Heart left ventricle (tissue), 16 donors: Measurements from ENCODE around the gene SP140. TPM values are rescaled to one million over a fixed set of nuclear protein-coding genes. Genes with fewer than 3 reads are reported as not detected.

Source experiments
- ATAC-seq, 4 donors: fragments of 200-7000 bp; cut with Tn5 transposase; one replicate each; pipeline ENCODE4 v1.9.1; 2020 to 2022; ENCODE audit warnings: moderate library complexity in 4 of 4, mild to moderate bottlenecking in 3 of 4, moderate number of reproducible peaks in 1 of 4
- DNase-seq, 5 donors: peaks; one replicate each; pipeline ENCODE4 v3.0.0-alpha.2; 2020
- H3K27ac ChIP-seq, 12 donors: fragments of 200-600 bp; sonication (generic) in 4 of 12; one replicate each; pipeline versions ENCODE4 v1.5.0 to v1.8.0; 2016 to 2022; ENCODE audit warnings: mild to moderate bottlenecking in 2 of 12
- H3K27me3 ChIP-seq, 9 donors: fragments of 200-600 bp; sonication (generic) in 2 of 9; one replicate each; pipeline versions ENCODE4 v1.5.1 to v1.8.0; 2016 to 2022; ENCODE audit warnings: mild to moderate bottlenecking in 3 of 9
- H3K36me3 ChIP-seq, 9 donors: fragments of 200-600 bp; sonication (generic) in 2 of 9; one replicate each; pipeline versions ENCODE4 v1.5.0 to v1.8.0; 2018 to 2022; ENCODE audit warnings: mild to moderate bottlenecking in 2 of 9
- H3K4me1 ChIP-seq, 12 donors: fragments of 200-600 bp; sonication (generic) in 4 of 12; one replicate each; pipeline versions ENCODE4 v1.5.0 to v1.8.0; 2016 to 2022; ENCODE audit warnings: mild to moderate bottlenecking in 3 of 12
- H3K4me3 ChIP-seq, 12 donors: fragments of 200-600 bp; sonication (generic) in 4 of 12; one replicate each; pipeline versions ENCODE4 v1.5.0 to v1.8.0; 2017 to 2022; ENCODE audit warnings: mild to moderate bottlenecking in 9 of 12, moderate library complexity in 4 of 12
- H3K9me3 ChIP-seq, 12 donors: fragments of 200-600 bp; sonication (generic) in 4 of 12; one replicate each; pipeline versions ENCODE4 v1.5.0 to v1.8.0; 2016 to 2022; ENCODE audit warnings: mild to moderate bottlenecking in 1 of 12
- POLR2A ChIP-seq, 2 donors: fragments of 450-650 bp; IDR thresholded peaks; one replicate each; pipeline ENCODE4 v1.6.1; 2017; ENCODE audit warnings: antibody characterized with exemption in 2 of 2, mild to moderate bottlenecking in 2 of 2, moderate library complexity in 2 of 2
- WGBS, 4 donors: extraction: QIAGEN DNeasy Blood & Tissue Kit in 2 of 4; methylation state at CpG; one replicate each; pipeline versions ENCODE4 v1.1.5 to v1.1.7; 2013 to 2018; 5-methylcytosine and 5-hydroxymethylcytosine counted together
- intact Hi-C, 10 donors: fragments of 100-400 bp; cut with DNase I; formaldehyde crosslinking; loops; one replicate each; pipeline versions ENCODE4 v1.11.1 to v1.14.2; 2022
- polyA plus RNA-seq, 2 donors: library from polyadenylated mRNA; stranded (reverse); fragments of 200-250 nt; gene quantifications; one replicate each; pipeline ENCODE4 v1.2.3, GENCODE V29; 2013
- total RNA-seq, 9 donors: library from RNA; depleted of rRNA in 2 of 9; stranded (reverse); fragments of >200 nt in 2 of 9; fragmentation: NEBNext Ultra II Directional in 3 of 9; extraction: Animal tissue kit (Norgen Biotek cat#: 25700) in 3 of 9; gene quantifications; one replicate each; pipeline versions ENCODE4 v1.1.0 to v1.2.4, GENCODE V29; 2016 to 2023
- TF ChIP-seq, protein P1 (sequence below), 12 donors: fragments of 200-600 bp; sonication (generic) in 4 of 12; IDR thresholded peaks; one replicate each; pipeline versions ENCODE4 v1.5.0 to v1.8.0; 2018 to 2022; ENCODE audit warnings: antibody characterized with exemption in 12 of 12, mild to moderate bottlenecking in 5 of 12
- donor health status: ischemic (EF 13 %, LVEDD 7.1; RV severe dilation, severe dysfunction).
- donor health status: healthy with polysubstance abuse.
- donor health status: DM: no; HTN: yes; CAD: no.
- donor health status: DM: no; HTN: no; CAD: no.
- donor health status: ischemic (EF 25% LVEDD 6.9; RV normal size, moderate dysfunction).
- donor health status: ischemic (EF 25% LVEDD 5.7; RV mildly dilated, moderate dysfunction).
- donor health status: healthy.
- donor health status: DM: yes; HTN: yes; CAD: no.
- donor health status: ischemic (EF 35%, LVEDD 5.7; RV mildly dilated, moderate dysfunction).
- donor health status: nonischemic (EF 11% LVEDD 7.7; RV severe dilation, severe dysfunction).
- donor health status: DM: yes; HTN: yes; CAD: no.
- donor health status: PGD.
- donor health status: ischemic (EF 29% LVEDD 5.4; RV normal size, mild dysfunction).
- donor health status: nonischemic (EF 23%, LVEDD 6.1; RV moderate dilation, normal function).

Gene SP140
- total and polyA plus RNA-seq, 11 donors = 0.46 to 9.6 (median 0.62) TPM

DNA sequence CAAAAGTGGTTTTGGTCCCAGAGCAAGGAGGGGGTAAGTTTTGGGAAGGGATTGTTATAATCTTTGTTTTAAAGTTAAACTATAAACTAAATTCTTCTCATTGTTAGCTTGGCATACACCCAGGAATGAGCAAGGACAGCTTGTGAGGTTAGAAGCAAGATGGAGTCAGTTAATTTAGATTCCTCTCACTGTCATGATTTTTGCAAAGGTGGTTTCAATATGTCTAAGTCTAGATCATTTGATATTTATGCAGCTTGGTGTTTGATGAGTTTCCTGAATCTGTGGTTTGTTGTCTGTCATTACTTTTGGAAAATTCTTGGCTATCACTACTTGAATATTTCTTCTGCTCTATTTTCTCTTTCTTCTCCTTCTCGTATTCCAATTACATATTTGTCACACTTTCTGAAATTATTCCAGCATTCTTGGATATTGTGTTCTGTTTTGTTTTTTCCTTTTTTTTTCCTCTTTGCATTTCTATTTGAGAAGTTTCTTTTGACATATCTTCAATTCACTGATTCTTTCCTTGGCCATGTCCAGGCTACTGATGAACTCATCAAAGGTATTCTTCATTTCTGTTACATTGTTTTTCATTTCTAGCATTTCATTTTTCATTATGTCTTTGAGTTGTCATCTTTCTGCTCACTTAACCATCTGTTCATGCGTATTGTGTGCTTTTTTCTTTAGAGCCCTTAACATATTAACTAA is 5.1 kb downstream of the SP140 start:
- H3K4me1 ChIP-seq = peaks cover 0 to 36% (median 0%) of the 10 kb centered on the region in 12 donors
- intact Hi-C loops = no loop called here
- H3K4me3 ChIP-seq = no peak overlapping the region
- H3K27me3 ChIP-seq = no peaks in the 10 kb centered on the region
- no peaks in the 10 kb centered on the region for H3K36me3 ChIP-seq
- H3K9me3 ChIP-seq = peaks cover 0 to 23% (median 11%) of the 10 kb centered on the region in 12 donors
- 87 to 93% (median 90%) methylated on average over 2 of the region's 2 CpGs for WGBS, 4 donors
- no peak overlapping the region for H3K27ac ChIP-seq
- ATAC-seq (no peak), DNase-seq (no peak)
- TF ChIP-seq, protein P1, sequence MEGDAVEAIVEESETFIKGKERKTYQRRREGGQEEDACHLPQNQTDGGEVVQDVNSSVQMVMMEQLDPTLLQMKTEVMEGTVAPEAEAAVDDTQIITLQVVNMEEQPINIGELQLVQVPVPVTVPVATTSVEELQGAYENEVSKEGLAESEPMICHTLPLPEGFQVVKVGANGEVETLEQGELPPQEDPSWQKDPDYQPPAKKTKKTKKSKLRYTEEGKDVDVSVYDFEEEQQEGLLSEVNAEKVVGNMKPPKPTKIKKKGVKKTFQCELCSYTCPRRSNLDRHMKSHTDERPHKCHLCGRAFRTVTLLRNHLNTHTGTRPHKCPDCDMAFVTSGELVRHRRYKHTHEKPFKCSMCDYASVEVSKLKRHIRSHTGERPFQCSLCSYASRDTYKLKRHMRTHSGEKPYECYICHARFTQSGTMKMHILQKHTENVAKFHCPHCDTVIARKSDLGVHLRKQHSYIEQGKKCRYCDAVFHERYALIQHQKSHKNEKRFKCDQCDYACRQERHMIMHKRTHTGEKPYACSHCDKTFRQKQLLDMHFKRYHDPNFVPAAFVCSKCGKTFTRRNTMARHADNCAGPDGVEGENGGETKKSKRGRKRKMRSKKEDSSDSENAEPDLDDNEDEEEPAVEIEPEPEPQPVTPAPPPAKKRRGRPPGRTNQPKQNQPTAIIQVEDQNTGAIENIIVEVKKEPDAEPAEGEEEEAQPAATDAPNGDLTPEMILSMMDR (IDR thresholded peaks at IDR 0.05) = no peak
- no peak for TF ChIP-seq POLR2A (IDR thresholded peaks at IDR 0.05)

DNA sequence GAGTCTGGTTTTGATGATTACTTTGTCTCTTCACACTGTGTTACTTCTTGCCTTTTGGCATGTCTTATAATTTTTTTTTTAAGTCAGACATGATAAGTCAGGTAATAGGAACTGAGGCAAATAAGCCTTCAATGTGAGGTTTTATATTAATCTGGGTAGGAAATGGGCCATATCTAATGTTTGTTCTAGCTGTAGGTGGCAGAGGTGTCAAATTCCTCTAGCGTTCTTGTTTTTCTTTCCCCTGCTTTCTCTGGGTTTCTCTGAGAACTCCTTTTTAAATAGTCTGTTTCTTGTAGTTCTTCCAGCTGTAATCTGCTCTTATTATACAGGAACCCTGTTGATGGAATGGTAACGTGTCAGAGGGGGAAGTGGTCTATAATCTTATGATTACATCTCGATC is 5.7 kb downstream of the SP140 start:
- Histone ChIP-seq H3K9me3 (peaks cover 0 to 23% (median 11%) of the 10 kb centered on the region in 12 donors), H3K27me3 (no peaks in the 10 kb centered on the region), H3K27ac (no peak overlapping the region), H3K4me1 (peaks cover 0 to 31% (median 0%) of the 10 kb centered on the region in 12 donors), H3K36me3 (no peaks in the 10 kb centered on the region), H3K4me3 (no peak overlapping the region)
- no peak for DNase-seq
- no peak for ATAC-seq
- TF ChIP-seq POLR2A (IDR thresholded peaks at IDR 0.05) = no peak
- intact Hi-C loops = no loop called here
- 54 to 65% (median 59%) methylated on average over 3 of the region's 3 CpGs for WGBS, 4 donors

DNA sequence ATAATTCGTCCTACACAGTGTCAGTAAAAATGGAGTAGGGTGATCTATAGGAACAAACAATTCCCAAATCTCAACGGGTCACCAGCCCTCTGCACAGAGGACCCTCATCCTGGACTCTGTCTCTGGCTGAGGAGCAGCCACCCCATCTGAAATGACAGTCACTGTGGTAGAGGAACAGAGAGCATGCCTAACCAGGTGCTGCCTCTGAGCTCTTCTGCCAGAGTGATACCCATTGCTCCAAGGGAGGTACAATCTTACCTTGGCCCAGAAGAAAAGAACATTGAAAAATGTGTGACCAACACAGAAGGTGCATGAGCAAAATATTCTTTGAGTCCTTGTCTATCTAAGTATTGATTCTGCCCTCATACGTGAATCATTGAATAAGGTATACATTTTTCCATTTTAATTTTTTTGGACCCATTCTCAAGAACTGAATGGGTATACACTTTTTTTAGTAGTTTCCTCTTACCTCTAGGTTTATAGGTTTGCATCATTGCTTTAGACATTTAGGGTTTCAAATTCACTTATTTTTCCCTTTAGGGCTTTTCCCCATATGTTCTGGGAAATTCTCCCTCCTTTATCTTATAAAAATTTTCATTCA is 8.7 kb downstream of the SP140 start:
- H3K4me3 ChIP-seq = no peak overlapping the region
- H3K27me3 ChIP-seq = no peaks in the 10 kb centered on the region
- peaks cover 0 to 5% (median 0%) of the 10 kb centered on the region in 12 donors for H3K4me1 ChIP-seq
- 73 to 90% (median 83%) methylated on average over 3 of the region's 3 CpGs for WGBS, 4 donors
- intact Hi-C loops = no loop called here
- peaks cover 0 to 23% (median 11%) of the 10 kb centered on the region in 12 donors for H3K9me3 ChIP-seq
- no peaks in the 10 kb centered on the region for H3K36me3 ChIP-seq
- ATAC-seq (no peak), DNase-seq (no peak)
- no peak overlapping the region for H3K27ac ChIP-seq
- TF ChIP-seq, protein P1 (IDR thresholded peaks at IDR 0.05) = no peak
- TF ChIP-seq POLR2A (IDR thresholded peaks at IDR 0.05) = no peak

DNA sequence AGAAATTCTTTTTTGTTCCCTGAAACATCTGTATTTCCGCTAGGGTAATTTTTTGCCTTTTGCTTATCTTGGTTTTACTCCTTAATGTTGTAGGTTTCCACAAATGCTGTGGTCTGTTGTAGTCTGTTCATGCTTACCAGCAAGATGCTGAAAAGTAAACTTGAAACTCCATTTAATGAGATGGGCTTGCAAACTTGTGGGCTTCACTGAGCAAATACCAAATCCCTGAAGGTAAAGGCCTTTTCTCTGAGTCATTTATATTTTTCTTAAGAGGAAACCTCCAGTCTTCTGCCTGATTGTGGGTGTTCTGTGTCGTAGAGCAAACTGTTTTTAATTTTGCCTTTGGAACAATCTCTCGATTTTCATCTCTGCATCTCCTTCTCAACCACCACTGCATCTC is 9.3 kb downstream of the SP140 start:
- H3K9me3 ChIP-seq = peaks cover 0 to 21% (median 11%) of the 10 kb centered on the region in 12 donors
- DNase-seq (no peak), ATAC-seq (no peak)
- H3K27ac ChIP-seq = no peak overlapping the region
- H3K36me3 ChIP-seq = no peaks in the 10 kb centered on the region
- H3K4me1 ChIP-seq = peaks cover 0 to 3% (median 0%) of the 10 kb centered on the region in 12 donors
- 80 to 90% (median 86%) methylated on average over 3 of the region's 3 CpGs for WGBS, 4 donors
- TF ChIP-seq POLR2A (IDR thresholded peaks at IDR 0.05) = no peak
- TF ChIP-seq, protein P1 (IDR thresholded peaks at IDR 0.05) = no peak
- no peaks in the 10 kb centered on the region for H3K27me3 ChIP-seq
- no peak overlapping the region for H3K4me3 ChIP-seq
- intact Hi-C loops = no loop called here
